ENCODE results near the gene NLRP2B.
"Not testable (repeated sequence)": the region's sequence is repeated elsewhere in the genome, so short reads cannot be mapped to it uniquely, and the experiment has no call there.

DNA sequence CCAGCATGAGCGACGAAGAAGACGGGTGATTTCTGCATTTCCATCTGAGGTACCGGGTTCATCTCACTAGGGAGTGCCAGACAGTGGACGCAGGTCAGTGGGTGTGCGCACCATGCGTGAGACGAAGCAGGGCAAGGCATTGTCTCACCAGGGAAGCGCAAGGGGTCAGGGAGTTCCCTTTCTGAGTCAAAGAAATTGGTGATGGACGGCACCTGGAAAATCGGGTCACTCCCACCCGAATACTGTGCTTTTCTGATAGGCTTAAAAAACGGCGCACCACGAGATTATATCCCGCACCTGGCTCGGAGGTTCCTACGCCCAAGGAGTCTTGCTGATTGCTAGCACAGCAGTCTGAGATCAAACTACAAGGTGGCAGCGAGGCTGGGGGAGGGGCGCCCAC lies 50.6 kb downstream of the NLRP2B start:
- TF ChIP-seq, protein P1, sequence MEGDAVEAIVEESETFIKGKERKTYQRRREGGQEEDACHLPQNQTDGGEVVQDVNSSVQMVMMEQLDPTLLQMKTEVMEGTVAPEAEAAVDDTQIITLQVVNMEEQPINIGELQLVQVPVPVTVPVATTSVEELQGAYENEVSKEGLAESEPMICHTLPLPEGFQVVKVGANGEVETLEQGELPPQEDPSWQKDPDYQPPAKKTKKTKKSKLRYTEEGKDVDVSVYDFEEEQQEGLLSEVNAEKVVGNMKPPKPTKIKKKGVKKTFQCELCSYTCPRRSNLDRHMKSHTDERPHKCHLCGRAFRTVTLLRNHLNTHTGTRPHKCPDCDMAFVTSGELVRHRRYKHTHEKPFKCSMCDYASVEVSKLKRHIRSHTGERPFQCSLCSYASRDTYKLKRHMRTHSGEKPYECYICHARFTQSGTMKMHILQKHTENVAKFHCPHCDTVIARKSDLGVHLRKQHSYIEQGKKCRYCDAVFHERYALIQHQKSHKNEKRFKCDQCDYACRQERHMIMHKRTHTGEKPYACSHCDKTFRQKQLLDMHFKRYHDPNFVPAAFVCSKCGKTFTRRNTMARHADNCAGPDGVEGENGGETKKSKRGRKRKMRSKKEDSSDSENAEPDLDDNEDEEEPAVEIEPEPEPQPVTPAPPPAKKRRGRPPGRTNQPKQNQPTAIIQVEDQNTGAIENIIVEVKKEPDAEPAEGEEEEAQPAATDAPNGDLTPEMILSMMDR (IDR thresholded peaks at IDR 0.05; ENCODE audit: low read depth, low read length), result not testable (repeated sequence)
- TF ChIP-seq EZH2phosphoT487 (IDR thresholded peaks at IDR 0.05; ENCODE audit: low read depth), result not testable (repeated sequence)

Measured in OCI-LY3 (cell line).